HG02588 (cell line): Measurements from ENCODE around the gene HOXC6.
"Not testable (repeated sequence)": the region's sequence is repeated elsewhere in the genome, so short reads cannot be mapped to it uniquely, and the experiment has no call there.

Experiments
- ATAC-seq: cut with Tn5 transposase; IDR thresholded peaks from one replicate; pipeline ENCODE4 v1.9.1; 2021; ENCODE audit warnings: mild to moderate bottlenecking, moderate library complexity; ENCODE audit not compliant: unreplicated experiment

The HOXC6 gene

DNA sequence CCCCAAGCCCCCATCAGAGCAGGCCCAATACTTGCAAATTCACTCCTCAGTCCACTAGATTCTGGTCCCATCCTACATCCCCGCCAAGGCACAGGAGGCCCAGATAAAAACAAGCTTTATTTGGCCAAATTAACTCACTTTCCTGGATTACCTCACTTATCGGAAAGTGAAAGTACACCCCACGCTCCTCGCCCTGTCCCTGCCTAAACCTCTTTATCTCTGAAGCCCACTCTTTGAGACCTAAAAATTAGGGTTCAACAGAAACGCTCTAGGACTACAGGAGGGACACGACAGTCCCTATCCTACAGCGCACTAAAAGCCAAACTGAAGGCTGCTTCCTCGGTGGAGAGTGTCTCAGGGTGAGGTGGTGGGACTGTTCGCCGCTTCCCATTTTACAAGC is 49.6 kb downstream of the HOXC6 start:
- ATAC-seq: not testable (repeated sequence)

DNA sequence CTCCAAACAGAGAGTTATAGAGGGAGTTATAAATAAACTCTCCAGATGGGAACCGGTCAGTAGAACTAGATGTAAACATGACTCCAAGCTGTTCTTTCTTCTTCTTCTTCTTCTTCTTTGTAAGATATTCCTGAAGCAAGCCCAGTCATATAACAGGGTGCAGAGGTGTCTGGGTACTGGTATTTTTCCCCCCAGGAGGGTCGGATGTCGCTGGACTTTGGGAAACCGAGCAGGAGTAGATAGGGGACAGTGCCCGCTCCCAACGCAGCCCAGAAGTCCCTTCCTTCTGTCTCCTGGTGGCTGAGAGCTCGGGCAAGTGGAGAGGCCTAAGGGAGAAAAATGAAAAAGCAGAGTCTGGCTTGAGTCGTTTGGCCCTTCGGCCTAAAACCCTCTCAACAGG is 50.9 kb downstream of the HOXC6 start:
- not testable (repeated sequence) for ATAC-seq
